LHCN-M2 (cell line): ENCODE results near the gene SIVA1. TPM values are rescaled to one million over a fixed set of nuclear protein-coding genes. Genes with fewer than 3 reads are reported as not detected.

Experiments
- DNase-seq: peaks from one replicate; pipeline ENCODE4 v3.0.0-alpha.2; 2012; ENCODE audit warnings: low read depth
- total RNA-seq: library from RNA; depleted of rRNA; stranded (reverse); fragments of >200 nt; gene quantifications from 2 replicates; pipeline ENCODE4 v1.2.3, GENCODE V29; 2014

The SIVA1 gene
- total RNA-seq, 1 experiment from 2014 or later = 317 TPM

DNA sequence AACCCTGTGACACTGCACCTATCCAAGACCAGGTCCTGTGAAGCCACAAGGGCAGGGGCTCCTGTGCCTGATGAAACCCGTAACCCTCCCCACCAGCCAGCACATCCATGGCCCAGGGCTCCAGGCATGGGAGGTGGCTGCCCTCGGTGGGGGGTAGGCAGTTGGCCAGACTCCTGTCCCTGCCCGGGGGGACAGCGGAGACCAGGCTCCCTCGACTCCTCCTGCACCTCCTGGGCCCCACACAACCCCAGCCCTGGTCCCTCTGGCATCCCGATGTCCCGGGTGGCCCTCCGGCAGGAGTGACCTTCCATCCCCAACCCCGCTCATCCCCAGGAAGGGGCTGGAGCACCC lies 31.2 kb downstream of the SIVA1 start:
- DNase-seq = no peak

DNA sequence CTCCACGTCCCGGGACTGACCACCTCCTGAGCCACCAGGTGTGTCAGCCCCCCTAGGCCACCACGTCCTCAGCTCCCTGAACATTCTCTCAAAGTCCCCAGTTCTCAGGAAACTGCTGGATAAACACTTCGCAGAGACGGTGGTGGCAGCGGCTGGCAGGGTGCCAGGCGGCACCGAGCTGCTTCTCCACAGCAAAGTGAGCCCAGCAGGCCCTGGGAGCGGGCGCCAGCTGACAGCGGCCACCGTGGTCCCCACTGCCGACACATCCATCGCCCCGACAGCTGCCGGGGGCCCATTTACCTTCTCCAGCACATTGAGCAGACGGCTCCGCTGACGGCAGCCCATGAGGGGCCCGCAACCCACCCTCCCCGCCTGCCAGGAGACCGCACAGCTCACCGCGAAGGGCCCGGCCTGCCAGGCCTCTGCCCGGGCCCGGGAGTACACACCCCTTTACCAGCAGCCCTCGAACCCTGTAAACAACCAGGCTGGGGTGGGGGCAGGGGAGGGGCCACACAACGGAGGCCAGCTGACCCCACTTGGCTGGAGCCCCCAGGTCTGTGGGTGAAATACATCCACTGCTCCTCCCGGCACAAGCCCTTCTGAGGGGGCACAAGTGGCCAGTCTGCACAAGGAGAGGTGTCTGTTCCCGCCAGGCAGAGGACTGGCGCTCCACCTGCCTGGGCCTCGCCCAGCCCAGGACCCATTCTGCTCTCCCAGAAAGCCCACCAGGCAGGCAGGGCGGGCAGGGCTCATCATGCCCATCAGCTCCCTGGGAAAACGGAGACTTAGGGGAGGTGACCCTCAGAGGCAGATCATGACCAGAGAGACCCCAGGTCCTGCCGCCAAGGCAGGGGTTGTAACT lies 32.1 kb downstream of the SIVA1 start:
- DNase-seq = no peak

DNA sequence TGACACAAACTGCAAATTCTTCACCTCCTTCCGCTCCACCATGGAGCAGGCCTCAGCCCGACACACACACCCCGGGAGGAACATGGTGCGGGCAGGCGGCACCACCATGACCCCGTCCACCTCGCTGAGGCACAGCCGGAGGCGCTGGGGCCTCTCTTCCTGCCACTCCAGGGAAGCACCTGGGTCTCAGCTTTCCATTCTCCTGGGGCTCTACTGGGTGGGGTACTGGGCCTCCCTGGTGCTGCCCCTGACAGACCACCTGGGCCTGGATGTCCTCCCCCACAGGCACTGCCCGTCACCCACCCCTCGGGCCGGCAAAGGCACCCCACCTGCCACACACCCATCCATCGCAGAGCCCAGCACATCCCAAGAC lies 32.7 kb downstream of the SIVA1 start:
- DNase-seq = no peak

DNA sequence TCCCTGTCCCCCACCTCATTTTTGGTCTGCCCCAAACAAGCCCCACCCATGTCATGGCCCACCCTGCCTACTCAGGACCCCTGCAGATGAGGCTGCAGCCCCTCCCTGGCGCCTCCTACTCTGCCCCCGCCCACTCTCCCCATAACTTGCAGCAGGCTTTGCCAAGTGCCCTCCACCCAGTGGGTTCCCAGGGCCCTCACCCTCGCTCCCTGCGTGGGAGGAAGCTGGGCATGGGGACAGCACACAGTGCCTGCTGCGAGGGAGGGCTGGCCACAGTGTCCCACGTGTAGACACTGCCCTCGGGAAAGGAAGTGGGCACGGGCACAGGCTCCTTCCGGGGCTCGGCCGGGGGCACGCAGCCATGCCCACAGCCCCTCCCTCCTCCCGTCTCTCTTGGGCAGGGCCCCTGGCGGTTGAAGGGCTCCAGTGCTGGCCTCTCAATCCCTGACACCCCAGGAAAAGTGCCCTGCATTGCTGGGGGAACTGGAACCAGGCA lies 33.2 kb downstream of the SIVA1 start:
- DNase-seq = no peak

DNA sequence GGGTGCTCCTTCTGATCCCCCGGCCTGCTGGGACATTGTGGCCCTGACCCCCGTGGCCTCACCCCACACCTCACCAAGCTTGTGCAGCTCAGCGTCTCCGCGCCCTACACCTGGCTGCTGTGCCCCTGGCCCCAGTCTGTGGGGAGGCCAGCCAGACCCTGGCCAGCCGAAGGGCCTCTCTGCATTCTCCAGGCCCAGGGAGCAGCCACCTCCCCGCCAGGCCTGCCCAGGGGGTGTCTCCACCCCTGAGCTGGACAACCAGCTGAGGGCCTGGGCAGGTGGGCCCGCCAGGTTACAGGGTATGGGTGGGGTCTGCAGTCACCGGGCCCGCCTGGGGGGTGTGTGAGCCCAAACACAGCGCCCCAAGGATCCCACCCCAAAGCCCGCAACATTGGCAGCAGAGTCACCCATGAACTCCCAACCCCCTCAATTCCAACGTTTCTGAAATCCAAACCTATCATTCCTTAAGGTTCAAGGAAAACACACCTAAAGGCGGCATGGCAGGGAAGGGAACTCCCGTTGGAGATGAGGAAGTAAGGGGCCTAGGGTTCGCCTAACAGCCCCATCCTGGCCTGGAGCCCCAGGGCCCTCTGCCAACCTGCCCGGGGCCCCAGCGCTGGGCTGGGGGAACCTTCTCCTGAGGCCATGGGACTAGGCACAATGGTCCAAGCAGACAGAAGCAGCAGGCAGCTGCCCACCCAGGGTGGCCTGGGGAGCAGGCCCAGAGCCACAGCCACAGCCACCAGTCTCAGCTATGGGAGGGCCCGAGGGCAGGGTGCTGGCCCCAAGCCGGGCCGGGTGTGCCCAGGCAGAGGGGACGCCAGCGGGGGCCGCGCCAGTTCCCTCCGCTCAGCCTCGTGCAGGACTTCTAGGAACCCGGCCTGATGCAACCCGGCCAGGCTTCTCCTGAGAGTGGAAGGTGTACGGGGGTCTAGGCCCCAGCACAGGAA lies 34.1 kb downstream of the SIVA1 start:
- DNase-seq = no peak

DNA sequence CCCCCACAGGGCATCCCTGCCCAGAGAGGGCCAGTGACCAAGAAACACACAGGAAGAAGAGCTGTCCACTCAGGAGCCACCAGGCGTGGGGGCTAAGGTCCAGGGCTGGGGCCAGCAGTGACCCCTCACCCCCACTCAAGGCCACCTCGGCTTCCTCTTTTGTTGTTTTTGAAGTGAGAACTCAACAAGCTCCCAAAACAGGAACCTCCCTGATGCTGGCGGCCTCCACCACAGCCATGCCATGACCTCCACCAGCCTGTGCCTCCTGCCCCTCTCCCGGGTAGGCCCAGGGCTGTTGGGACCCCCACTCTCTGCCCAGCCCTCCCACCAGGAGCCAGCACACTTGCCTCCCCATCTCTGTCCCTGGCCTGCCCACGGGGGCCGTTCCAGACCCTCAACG lies 34.8 kb downstream of the SIVA1 start:
- no peak for DNase-seq

DNA sequence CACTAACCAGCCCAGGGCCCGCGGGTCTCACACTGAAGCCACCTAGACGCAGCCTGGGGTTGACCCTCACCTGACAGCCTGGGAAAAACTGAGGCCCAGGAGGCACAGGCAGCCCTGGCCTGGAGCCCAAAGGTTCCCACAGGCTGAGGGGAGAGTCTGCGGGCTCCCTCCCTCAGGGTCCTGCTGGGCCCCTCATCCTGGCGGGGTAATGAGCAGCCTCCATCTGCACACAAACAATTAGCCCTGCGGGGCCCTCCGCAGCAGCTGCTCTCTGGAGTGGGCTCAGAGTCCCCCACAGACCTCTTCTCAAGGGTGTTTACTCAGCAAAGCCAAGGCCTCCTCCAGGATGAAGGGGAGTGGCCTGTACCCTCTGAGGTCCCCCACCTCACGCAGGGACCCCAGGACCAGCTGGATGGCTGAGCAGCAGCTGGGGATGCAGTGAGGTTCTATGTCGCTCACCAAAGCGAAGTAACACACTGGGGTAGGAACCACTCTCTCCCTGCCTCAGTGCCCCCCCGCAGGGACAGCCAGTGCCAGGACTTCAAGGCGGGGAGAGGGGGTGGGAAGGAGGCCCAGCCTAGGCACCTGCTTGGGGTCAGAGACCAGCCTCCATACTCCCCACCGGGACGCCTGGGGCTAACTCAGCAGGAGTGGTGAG lies 35.3 kb downstream of the SIVA1 start:
- no peak for DNase-seq

DNA sequence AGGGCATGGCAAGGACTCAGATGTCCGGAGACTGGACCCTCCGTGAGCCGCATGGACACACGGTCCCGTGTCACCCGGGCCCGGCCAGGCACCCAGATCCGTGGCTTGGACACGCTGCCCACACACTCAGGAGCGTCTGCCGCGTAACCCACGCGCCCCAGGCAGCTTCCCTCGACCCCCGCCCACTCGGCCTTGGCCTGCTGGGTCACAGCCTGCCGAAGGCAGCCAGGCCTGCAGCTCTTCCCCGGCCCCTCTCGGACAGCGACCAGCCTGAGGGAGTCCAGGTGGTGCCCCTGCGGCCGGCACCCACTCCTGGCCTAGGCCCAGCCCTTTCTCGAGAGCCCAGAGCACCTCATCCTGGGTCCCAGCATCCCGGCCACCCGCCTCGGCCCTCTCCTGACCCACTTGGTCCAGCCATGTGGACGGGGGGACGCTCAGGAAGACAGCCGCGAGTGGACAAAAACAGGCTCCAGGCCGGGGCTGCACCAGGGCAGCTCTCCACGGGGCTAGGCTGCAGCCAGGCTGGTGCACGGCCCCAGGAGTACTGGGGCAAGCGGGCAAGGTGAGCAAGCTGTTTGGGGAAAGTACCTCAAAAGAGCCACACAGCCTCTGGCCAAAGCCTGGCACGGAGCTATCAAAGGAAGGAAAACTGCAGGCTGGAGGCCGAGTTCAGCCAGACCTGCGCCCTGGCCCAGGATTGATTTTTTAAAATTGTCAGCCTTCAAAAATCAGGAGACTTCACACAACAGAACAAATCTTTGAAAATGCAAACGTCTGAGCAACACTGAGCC lies 36.1 kb downstream of the SIVA1 start:
- DNase-seq = no peak

DNA sequence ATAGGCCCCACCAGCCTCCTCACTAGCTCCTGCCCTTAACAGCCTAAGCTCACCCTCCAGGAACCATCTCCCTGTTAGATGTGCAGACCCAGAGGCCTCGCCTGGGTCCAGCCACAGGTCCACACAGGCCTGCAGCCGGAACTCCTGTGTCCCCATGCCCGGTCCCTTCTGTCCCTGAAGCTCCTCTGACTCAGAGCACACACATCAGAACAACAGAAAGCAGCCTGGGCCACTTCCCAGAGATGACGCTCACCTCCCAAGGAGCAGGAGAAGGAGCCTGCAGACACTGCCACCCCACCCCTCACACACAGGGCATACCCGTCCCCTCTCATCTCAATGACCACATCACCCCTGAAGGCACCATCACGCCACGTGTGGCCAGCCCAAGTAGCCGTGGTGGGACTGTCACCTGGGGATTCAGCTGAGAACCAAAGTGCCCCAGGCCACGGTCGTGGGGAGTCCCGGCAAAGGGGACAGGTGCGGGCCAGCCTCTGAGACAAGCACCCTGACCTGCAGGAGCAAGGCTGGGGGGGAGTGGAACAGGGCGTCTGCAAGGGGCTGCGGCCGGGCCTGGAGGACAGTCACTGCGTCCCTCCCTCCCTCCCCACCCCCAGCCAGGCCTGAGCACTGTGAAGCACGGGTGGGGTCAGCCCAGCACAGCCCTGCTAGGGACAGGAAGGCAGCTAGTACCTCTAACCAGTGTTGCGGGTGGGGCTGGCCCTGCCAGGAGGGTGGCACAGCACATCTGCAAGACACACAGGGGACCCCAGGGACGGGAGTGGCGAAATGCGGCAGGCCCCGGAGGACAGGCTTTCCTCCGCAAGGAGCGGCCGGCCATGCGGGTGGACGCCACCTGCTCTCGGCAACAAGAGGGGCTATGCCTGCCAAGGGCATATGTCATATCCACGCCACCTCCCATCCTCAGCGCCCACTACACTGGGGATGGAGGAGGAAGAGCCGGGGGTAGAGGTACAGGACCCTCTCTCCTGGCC lies 37.1 kb downstream of the SIVA1 start:
- no peak for DNase-seq

DNA sequence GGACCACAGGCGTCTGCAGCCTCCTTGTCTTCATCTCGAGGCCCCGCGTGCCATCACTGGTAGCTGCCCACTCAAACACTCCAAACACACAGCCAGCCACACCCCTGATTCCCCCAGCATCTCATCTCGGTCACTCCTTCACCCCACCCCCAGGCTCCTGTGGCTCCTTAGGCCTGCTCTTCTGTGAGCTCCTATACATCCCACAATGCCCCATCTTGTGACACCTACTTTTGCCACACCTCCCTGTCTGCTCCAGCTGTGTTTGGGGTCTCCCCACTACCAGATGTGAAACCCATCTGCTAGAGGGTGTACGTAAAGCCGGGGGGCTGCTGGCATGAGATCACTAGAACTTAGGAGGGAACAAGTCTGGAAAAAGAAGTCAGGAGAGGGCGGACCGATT lies 38.5 kb downstream of the SIVA1 start:
- no peak for DNase-seq

DNA sequence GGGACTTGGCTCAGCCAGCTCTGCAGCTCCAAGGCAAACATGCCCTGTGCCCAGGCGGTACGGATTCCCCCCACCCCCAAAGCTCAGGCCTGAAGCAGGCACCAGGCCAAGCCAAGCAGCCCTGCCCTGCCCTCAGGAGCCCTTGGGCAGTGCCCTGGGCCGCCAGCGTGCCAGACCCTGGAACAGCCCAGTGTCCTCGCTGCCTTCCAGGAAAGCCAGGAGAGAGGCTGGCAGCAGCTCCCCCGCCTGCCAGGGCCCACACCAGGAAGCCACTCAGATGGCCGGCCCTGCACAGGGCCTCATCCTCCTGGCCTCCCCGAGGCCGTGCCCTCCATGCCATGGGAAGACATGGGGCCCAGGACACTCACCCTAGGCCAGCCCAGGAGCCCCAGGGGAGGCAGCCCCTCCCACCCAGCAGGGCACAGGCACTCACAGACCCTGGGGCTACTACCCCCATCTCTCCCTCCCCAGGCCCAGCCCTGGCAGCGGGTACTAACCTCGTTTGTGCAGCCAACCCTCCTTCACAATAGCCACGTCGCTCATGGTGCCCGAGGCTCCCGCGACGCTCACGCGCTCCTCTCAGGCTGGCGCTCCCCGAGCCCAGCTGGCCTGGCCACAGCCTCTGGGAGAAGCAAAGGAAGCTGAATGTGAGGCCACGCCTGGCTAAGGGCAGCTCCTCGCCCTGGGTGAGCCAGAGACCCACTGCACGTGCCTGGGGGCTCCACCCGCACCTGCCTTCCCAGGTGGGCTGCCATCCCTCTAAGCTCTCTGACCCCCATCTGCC lies 39.3 kb downstream of the SIVA1 start:
- no peak for DNase-seq

DNA sequence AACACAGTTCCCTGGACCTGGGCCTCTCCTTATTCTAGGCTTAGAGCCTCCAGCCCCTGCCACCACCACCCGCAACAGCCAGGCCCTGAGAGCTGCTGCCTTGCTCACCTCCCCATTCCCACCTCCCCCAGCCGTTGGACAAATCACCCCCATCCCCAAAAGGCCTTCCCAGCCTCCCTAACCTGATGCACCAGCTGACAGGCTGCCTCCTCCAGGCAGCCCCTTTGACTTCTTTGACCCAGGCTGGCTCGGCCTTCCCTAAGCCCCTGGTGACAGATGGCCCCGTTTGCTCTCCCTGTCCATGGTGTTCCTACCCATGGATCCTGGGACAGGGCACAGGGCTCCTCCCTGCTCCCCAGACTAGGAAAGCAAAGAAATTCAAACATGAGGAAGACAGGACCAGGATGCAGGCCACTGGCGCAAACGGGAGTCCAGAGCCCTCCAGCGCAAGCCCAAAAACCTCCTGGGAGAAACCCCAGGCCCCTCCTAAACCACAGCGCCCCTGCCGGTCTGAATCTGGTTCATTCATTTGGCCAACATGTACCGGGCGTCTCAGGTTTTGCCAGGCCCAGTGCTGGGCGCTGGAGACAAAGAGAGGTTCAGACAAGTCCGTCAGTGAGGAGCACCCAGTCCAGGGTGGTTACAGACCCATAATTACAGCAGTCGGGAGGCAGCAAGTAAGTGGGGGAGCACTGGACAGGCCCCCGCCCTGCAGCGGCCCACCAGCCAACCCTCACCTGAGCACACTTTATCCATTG lies 40.2 kb downstream of the SIVA1 start:
- DNase-seq = no peak

DNA sequence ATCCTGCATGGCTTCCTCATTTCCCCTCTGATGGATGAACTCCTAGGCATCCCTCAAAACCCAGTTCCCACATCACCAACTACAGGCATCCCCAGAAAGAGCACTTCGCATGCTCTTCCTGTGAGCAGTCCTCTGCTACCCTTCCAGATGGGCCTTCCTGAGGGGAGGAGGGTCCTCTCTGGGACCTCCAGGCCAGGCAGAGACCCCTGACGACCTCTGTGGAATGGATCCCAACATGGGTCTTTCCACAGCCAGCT lies 40.7 kb downstream of the SIVA1 start:
- no peak for DNase-seq

DNA sequence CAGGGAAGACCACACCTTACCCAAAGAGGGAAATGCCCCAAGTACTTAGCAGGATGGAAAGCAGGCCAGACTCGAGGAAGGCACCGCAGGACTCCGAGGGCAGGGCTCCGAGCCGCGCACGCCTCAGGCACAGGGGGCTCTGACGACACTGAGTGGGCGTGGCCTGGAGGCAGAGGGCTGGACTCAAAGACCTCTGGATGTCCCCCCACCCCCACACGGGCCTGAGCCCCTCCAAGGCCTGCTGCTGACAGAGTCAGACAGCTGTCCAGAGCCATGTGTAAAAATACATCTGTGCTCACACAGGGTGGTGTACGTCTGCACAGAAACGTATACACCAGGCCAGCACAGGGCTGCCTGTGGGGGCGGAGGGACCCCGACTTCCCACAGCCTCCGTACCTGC lies 41.2 kb downstream of the SIVA1 start:
- peak; percentile 72 for DNase-seq

DNA sequence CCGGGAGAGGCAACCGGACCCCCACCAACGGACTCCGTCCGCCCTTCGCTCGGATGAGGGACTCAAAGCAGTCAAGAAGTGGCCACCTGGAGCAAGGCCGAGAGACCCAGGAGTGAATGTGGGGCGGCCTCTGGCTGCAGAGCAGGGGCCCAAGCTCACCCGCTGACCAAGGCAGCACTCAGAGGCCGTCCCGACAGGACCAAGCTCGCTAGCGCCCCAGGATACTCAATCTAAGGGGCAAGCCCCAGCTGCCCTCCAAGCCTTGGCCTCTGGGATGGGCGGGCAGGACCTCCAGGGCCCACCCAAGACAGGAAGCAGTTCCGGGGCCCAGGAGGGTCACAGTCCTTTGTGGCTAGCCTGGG lies 41.7 kb downstream of the SIVA1 start:
- peak; percentile 41 for DNase-seq

DNA sequence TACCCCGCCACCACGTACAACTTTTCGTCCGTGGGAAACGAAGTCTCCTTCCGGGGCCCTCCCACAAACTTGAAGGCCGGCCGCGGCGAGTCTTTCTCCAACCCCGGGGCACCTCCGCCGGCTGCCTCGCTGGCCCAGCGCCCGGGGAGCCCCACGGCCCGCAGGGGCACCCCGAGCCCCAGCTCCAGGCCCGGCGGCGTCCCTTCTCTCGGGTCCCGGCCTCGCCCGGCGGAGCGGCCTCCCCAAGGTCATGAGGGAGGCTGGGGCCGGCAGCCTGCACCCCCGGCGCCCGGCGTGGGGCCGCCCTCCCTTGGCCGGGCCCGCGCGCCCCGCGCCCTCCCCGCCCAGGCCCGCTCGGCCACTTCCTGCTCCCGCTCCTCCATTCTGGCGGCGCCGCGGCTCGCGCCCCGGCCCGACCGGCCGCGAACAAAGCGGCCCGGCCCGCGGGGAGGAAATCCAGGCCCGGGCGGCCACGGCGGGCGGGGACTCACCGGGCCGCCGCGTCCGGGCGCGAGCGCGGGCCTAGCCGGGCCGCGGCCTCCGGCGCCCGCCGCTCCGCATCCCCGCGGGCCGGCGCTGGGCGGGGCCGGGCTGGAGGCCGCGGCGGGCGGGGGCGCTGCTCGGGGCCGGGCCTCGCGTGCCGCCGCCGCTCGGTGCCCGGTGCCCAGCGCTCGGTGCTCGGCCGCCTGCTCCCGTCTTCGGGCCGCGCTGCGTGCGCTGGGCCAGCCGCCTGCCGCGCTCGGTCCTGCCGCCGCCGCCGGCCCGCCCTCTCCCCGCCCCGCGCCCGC lies 42.2 kb downstream of the SIVA1 start, which contains the start of gene AKT1:
TSS of gene AKT1 (minus strand) at position 756 of the 788 bp plus-strand sequence. CDS start 3,105 bp downstream, outside the sequence.
- DNase-seq = no peak

DNA sequence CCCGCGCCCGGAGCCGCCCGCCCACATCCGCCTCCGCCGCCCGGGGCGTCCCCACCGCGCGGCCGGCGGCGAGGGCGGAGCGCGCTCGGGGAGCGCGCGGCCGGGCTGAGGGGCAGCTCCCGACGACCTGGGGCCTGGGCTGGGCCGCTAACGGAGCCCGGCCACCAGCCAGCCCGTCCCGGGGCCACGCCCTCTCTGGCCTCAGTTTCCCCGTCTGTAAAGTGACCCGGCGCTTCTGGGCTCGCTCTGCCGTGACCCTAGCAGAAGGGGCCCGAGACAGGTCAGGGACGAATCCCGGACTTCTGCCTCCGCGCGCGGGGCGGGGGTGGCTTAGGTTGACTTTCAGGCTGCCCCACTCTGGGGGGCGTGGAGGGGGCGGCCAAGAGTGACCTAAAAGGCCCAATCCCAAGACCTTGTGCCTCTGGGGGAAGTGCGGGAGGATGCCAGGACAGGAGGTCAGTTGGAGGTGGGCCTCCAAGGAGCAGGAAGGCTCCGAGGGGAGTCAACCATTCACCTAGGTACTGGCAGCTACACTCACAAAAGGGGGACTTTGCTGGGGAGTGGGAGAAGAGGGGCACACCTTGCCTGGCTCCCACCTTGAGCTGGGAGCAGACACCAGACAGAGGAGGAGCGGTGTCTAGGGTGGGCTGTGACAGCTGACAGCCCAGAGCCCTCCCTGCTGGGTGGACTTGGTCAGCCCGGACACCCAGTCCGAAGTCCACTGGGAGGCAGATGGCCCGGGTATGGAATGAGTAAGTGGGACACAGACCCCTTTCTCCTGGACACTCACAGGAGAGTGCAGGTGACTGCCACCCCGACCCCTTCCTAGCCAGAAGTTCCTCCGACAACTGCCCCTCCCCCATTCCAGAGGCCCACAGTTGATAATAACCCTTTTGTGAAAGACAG lies 43.1 kb downstream of the SIVA1 start:
- DNase-seq = peak; percentile 34
